IMR-90 (cell line): ENCODE data around the gene GPR153. TPM values are rescaled to one million over a fixed set of nuclear protein-coding genes. Genes with fewer than 3 reads are reported as not detected.

Experiments
- ATAC-seq: fragments of 200-7000 bp; cut with Tn5 transposase; 2 replicates; pipeline ENCODE4 v1.9.1; 2020; ENCODE audit warnings: low read depth, mild to moderate bottlenecking, moderate library complexity
- BruUV-seq: library from RNA; stranded (reverse); fragments of 400-500 nt; replicated peaks from 2 replicates; lab custom pipeline; 2021; lab: Mats Ljungman, UMichigan
- CTCF ChIA-PET: fragments of 300-600 bp; formaldehyde crosslinking; extraction: SDS; loops from one replicate; lab custom pipeline; 2021; ENCODE audit warnings: antibody characterized with exemption; lab: Yijun Ruan, JAX
- POLR2A ChIA-PET: fragments of 300-600 bp; sonication (Branson Sonifier 250); formaldehyde crosslinking; loops from one replicate; lab custom pipeline; 2022; ENCODE audit warnings: antibody characterized with exemption; ENCODE audit not compliant: unreplicated experiment; lab: Charles Lee
- DNase-seq: peaks from one replicate; pipeline ENCODE4 v3.0.0; 2013
- H2AFZ ChIP-seq: replicated peaks from 2 replicates; pipeline ENCODE3; 2013; ENCODE audit warnings: low read length, mild to moderate bottlenecking; ENCODE audit not compliant: poor library complexity
- H2AK5ac ChIP-seq: 2 replicates; pipeline ENCODE4 v1.6.1; 2013; ENCODE audit warnings: low read depth, low read length, inconsistent platforms
- H2AK9ac ChIP-seq: replicated peaks from 2 replicates; pipeline ENCODE3; 2013; ENCODE audit warnings: mild to moderate bottlenecking, low read depth, low read length, moderate library complexity; ENCODE audit not compliant: poor library complexity
- H2BK120ac ChIP-seq: 2 replicates; pipeline ENCODE4 v1.6.1; 2013; ENCODE audit warnings: low read depth, low read length, inconsistent platforms
- H2BK15ac ChIP-seq: 3 replicates; pipeline ENCODE4 v1.6.1; 2013; ENCODE audit warnings: low read depth, low read length, inconsistent platforms
- H2BK20ac ChIP-seq: 2 replicates; pipeline ENCODE4 v1.6.1; 2013; ENCODE audit warnings: low read depth, mild to moderate bottlenecking, inconsistent platforms, low read length, moderate library complexity
- H2BK5ac ChIP-seq: 2 replicates; pipeline ENCODE4 v1.6.1; 2013; ENCODE audit warnings: mild to moderate bottlenecking, low read depth, low read length, inconsistent platforms; ENCODE audit not compliant: poor library complexity, severe bottlenecking
- H3K14ac ChIP-seq: replicated peaks from 2 replicates; pipeline ENCODE4 v1.6.1; 2013; ENCODE audit warnings: low read depth, low read length, inconsistent platforms
- H3K18ac ChIP-seq: 2 replicates; pipeline ENCODE4 v1.6.1; 2013; ENCODE audit warnings: low read depth, low read length, control low read depth
- H3K23ac ChIP-seq: 2 replicates; pipeline ENCODE4 v1.6.1; 2013; ENCODE audit warnings: low read depth, low read length, inconsistent platforms
- H3K27ac ChIP-seq: 2 replicates; pipeline ENCODE4 v1.5.1; 2013; ENCODE audit warnings: mild to moderate bottlenecking, control low read depth, low read length; ENCODE audit not compliant: insufficient read depth
- H3K27me3 ChIP-seq: 2 replicates; pipeline ENCODE4 v1.6.1; 2013; ENCODE audit warnings: low read length; ENCODE audit not compliant: control insufficient read depth, insufficient read depth
- H3K36me3 ChIP-seq: 2 replicates; pipeline ENCODE4 v1.6.1; 2013; ENCODE audit warnings: low read length, mixed read lengths; ENCODE audit not compliant: control insufficient read depth, insufficient read depth
- H3K4ac ChIP-seq: 2 replicates; pipeline ENCODE4 v1.6.1; 2013; ENCODE audit warnings: low read depth, low read length, inconsistent platforms
- H3K4me1 ChIP-seq: 2 replicates; pipeline ENCODE4 v1.6.1; 2013; ENCODE audit warnings: low read length, mixed read lengths; ENCODE audit not compliant: control insufficient read depth, insufficient read depth
- H3K4me2 ChIP-seq: 2 replicates; pipeline ENCODE4 v1.6.1; 2013; ENCODE audit warnings: low read depth, mild to moderate bottlenecking, control low read depth, low read length, moderate library complexity
- H3K4me3 ChIP-seq: 2 replicates; pipeline ENCODE4 v1.5.1; 2013; ENCODE audit warnings: low read depth, mild to moderate bottlenecking, control low read depth, low read length, moderate library complexity; ENCODE audit not compliant: insufficient read depth
- H3K56ac ChIP-seq: 2 replicates; pipeline ENCODE4 v1.6.1; 2013; ENCODE audit warnings: low read length, inconsistent platforms; ENCODE audit not compliant: insufficient read depth; ENCODE audit errors: extremely low read depth
- H3K79me1 ChIP-seq, 2 experiments: 2 replicates each; pipeline ENCODE4 v1.6.1; 2013; ENCODE audit warnings: low read length in 2 of 2, inconsistent platforms in 1 of 2, low read depth in 1 of 2
- H3K9ac ChIP-seq: 2 replicates; pipeline ENCODE4 v1.6.1; 2013; ENCODE audit warnings: low read depth, low read length, control low read depth
- H3K9me1 ChIP-seq: 2 replicates; pipeline ENCODE4 v1.6.1; 2013; ENCODE audit warnings: low read length, inconsistent platforms; ENCODE audit not compliant: insufficient read depth
- H3K9me3 ChIP-seq: 2 replicates; pipeline ENCODE4 v1.6.1; 2013; ENCODE audit warnings: low read length; ENCODE audit not compliant: control insufficient read depth, insufficient read depth
- H4K20me1 ChIP-seq: 2 replicates; pipeline ENCODE4 v1.6.1; 2013; ENCODE audit warnings: low read length, inconsistent platforms; ENCODE audit not compliant: insufficient read depth
- H4K5ac ChIP-seq: 2 replicates; pipeline ENCODE4 v1.6.1; 2013; ENCODE audit warnings: mild to moderate bottlenecking, low read depth, low read length, control low read depth
- H4K8ac ChIP-seq, 2 experiments: 2 replicates each; pipeline ENCODE4 v1.6.1; 2013; ENCODE audit warnings: low read depth in 2 of 2, low read length in 2 of 2, control low read depth in 1 of 2, inconsistent platforms in 1 of 2
- H4K91ac ChIP-seq: 2 replicates; pipeline ENCODE4 v1.6.1; 2013; ENCODE audit warnings: low read depth, low read length, inconsistent platforms; ENCODE audit not compliant: insufficient read depth
- BHLHE40 ChIP-seq: fragments of 150-350 bp; IDR thresholded peaks from 2 replicates; pipeline ENCODE4 v1.6.1; 2016; ENCODE audit warnings: mild to moderate bottlenecking, low read depth, low read length
- MXI1 ChIP-seq: IDR thresholded peaks from 2 replicates; pipeline ENCODE4 v1.6.1; 2012; ENCODE audit warnings: low read depth, mild to moderate bottlenecking, low read length, moderate library complexity, borderline replicate concordance
- POLR2A ChIP-seq: IDR thresholded peaks from 2 replicates; pipeline ENCODE4 v1.6.1; 2012; ENCODE audit warnings: mild to moderate bottlenecking, low read depth, low read length
- RAD21 ChIP-seq: IDR thresholded peaks from 2 replicates; pipeline ENCODE4 v1.6.1; 2012; ENCODE audit warnings: low read length, improper control_type of control experiment
- RFX5 ChIP-seq: IDR thresholded peaks from 2 replicates; pipeline ENCODE4 v1.8.0; 2012; ENCODE audit warnings: low read depth, mild to moderate bottlenecking, low read length, moderate library complexity
- USF2 ChIP-seq: fragments of 150-350 bp; IDR thresholded peaks from 2 replicates; pipeline ENCODE4 v1.6.1; 2017; ENCODE audit warnings: mild to moderate bottlenecking, antibody characterized with exemption, low read length, low read depth
- WGBS, 2 experiments: methylation state at CpG; one replicate each; pipeline versions ENCODE4 v1.1.5 to v1.1.7; 2013; ENCODE audit warnings: missing lambda C conversion rate in 2 of 2; ENCODE audit not compliant: insufficient read length in 1 of 2; ENCODE audit errors: extremely low coverage in 2 of 2; 5-methylcytosine and 5-hydroxymethylcytosine counted together
- dilution Hi-C: fragments of 300-500 bp; cut with HindIII; formaldehyde crosslinking; loops from one replicate; pipeline ENCODE4 v1.14.3; 2018; ENCODE audit warnings: low sequenced_read_pairs; ENCODE audit not compliant: unreplicated experiment
- in situ Hi-C: fragments of 300-500 bp; cut with MboI; formaldehyde crosslinking; loops from 3 replicates; pipeline ENCODE4 v1.14.3; 2019; ENCODE audit warnings: low sequenced_read_pairs, inconsistent platforms, mixed read lengths
- intact Hi-C: fragments of 100-400 bp; cut with micrococcal nuclease; formaldehyde crosslinking; loops from 2 replicates; pipeline ENCODE4 v1.10.0; 2022
- polyA plus RNA-seq, 3 experiments: library from polyadenylated mRNA; depleted of rRNA; stranded (reverse); fragments of >200 nt; gene quantifications; 2 replicates each; pipeline ENCODE4 v1.2.3, GENCODE V29; 2012; ENCODE audit warnings: low replicate concordance in 1 of 3
- total RNA-seq: library from RNA; depleted of rRNA; stranded (reverse); fragments of >200 nt; gene quantifications from 2 replicates; pipeline ENCODE4 v1.2.3, GENCODE V29; 2012

The GPR153 gene
- total and polyA plus RNA-seq, 2 of the 4 experiments (the other 2 are of a cell fraction) = 1.8 to 5.2 TPM

DNA sequence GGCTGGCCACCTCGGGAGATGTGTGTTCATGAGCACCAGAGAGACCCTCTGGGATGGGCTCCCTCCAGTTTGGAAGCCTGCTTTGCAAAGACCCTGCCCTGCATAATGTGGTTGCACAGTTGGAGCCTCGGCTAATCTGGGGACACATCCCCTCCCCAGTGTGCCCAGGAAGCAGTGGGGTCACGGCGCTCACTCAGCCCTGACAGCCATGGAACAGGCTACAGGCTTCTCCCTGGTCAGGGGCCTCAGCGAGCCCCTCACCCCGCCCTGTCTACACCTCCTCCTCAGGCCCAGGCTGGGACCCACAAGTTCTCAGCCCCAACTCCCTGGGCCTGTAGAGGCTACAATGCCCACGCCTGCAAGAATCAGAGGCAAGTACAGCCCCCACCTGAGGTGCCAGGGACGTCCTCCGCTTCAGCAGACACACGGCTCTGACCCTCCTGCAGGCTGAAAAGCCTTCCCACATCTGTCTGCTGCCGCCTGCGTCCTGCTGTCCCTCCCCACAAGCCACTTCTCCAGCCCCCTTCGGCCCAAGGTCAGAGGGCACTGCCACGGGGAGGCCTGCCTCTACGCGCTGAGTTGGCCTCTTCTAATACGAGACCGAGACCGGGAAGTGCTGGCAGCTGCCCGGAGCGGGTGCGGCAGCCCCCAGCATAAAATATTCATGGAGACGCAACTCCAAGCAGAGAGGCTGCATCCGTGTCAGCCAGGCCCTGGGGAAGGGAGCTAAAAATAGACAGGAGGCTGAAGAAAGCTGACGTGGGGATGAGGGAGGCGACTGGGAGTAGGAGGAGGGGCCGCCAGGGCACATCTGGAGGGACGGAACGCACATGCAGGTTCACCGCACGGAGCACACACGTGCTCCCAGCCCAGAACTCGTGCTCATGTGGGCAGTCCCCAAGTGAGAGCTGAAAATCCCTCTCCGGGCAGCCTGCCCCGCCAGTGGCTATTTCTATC is 15.2 kb upstream of the GPR153 start:
- dilution Hi-C loops = no loop called here
- Histone ChIP-seq H4K20me1 (no peaks in the 10 kb centered on the region; the same call in 1 of the 2 replicates), H3K27me3 (no peaks in the 10 kb centered on the region), H3K4me3 (no peak overlapping the region), H2AK9ac (peak overlapping the region; percentile 92), H3K14ac (peak overlapping the region; percentile 88), H3K27ac (peak overlapping the region; percentile 36), H3K56ac (peak overlapping the region; percentile 49; the same call in 1 of the 2 replicates), H3K36me3 (no peaks in the 10 kb centered on the region), H4K5ac (peak overlapping the region; percentile 81), H2BK5ac (peak overlapping the region; percentile 29), H3K4ac (peak overlapping the region; percentile 95), H3K9me3 (no peaks in the 10 kb centered on the region), H2BK15ac (peak overlapping the region; percentile 61; the same call in 2 of the 3 replicates), H2AFZ (peak overlapping the region; percentile 88), H2BK20ac (peak overlapping the region; percentile 69; the same call in 1 of the 2 replicates), H4K91ac (peak overlapping the region; percentile 64), H3K4me2 (peak overlapping the region; percentile 47), H3K23ac (peak overlapping the region; percentile 52; the same call in 1 of the 2 replicates), H3K9me1 (peaks cover 9% of the 10 kb centered on the region; the same call in 1 of the 2 replicates), H3K79me1 (peaks cover 0 to 22% of the 10 kb centered on the region in 2 experiments; a peak in 2 of 4 replicates), H3K4me1 (peaks cover 16% of the 10 kb centered on the region), H4K8ac (peak overlapping the region; percentile 22 to 92; a peak in 3 of 4 replicates), H3K18ac (peak overlapping the region; percentile 2; the same call in 1 of the 2 replicates), H2AK5ac (peak overlapping the region; percentile 66; the same call in 1 of the 2 replicates), H3K9ac (peak overlapping the region; percentile 35; the same call in 1 of the 2 replicates), H2BK120ac (peak overlapping the region; percentile 84)
- DNase-seq (peak; percentile 90), ATAC-seq (peak; percentile 88)
- intact Hi-C loops = no loop called here
- in situ Hi-C loops = no loop called here
- CTCF ChIA-PET = interaction anchor here (0.8 to 1.1 kb wide), 3 partner anchors 18 to 30 kb away, joined by 3 to 5 read pairs (median 4); no protein-coding TSS in a partner anchor
- 18% methylated on average over 22 of the region's 35 CpGs; no CpG with 5 or more reads in 1 of the 2 experiments for WGBS, 2 experiments
- no TSS peak for BruUV-seq
- TF ChIP-seq RAD21 (no peak), RFX5 (no peak), POLR2A (no peak), BHLHE40 (peak; percentile 94), USF2 (peak; percentile 63), MXI1 (peak; percentile 96)
- POLR2A ChIA-PET = interaction anchor here (0.7 kb wide), 1 partner anchor 88 kb away, joined by 8 read pairs; no protein-coding TSS in a partner anchor
